ENCODE measurements around the gene FADS2.

FADS2 gene

DNA sequence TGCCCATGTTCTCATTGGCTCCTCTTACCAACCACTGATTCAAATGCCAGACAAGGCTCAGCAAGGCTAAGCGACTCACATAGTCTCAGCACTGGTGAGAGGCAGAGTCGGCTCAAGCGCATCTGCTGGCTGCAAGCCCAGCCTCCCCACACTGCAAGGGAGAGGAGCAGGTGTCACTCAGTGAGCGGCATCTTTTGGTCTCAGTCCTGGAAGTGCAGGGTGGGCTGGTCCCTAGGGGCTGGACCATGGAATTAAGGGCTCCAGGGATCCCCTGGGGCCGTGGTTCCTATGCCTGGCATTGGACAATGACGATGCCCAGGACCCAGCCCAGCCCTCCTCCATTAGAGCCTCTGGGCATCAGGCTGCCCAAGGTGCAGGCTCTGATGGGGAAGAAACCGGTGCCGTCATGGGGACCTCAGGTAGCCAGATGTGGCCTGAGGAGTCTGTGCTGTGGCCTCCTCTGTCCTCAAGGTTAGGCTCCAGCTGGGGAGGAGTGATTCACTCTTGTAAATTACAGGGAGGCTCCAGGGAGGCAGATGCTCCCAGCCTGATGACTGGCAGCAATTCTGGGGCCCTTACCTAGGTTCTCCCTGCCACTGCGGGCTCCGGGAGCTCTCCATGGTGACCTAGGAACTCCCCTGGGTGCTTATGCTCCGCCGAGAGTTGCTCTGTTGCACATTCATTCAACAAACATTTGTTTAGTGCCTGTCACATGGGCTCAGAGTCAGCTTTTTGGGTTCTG, 28.0 kb downstream of the FADS2 start:
- peaks cover 29% of the 10 kb centered on the region for H3K27me3 ChIP-seq (replicated peaks; ENCODE audit: insufficient read depth, low read length)

DNA sequence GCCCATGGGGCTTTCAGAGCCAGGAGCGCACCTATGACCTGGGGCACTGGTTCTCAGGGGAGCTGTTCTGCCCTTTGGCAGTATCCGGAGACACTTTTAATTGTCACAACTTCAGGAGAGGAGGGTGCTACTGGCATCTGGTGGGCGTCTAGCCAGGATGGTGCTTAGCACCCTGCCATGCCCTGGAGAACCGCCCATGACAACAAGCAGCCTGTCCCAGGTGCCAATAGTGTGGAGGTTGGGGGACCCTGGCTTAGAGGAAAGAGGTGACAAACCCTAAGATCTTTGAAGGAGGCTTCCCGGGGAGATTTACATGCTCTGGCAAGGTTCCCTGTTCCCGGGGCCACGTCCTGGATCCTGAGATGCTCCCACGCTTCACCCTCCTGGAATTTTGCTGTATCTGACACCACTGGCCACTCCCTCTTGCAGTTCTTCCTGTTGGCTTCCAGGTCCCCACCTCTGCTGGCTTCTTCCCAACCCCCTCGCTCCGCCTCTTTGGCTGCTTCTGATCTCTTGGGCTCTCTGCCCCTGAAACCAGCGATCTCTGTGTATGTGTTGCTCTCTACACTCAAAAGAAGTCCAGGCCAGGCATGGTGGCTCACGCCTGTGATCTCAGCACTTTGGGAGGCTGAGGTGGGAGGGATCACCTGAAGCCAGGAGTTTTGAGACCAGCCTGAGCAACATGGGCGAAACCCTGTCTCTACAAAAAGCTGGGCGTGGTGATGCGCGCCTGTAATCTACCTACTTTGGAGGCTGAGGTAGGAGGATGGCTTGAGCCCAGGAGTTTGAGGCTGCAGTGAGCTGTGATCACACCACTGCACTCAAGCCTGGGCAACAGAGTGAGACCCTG, 32.2 kb downstream of the FADS2 start:
- Histone ChIP-seq H3K9me2 (replicated peaks; ENCODE audit: insufficient read depth, low read length) (no peaks in the 10 kb centered on the region), H3K4me3 (ENCODE audit: low read length) (no peak overlapping the region), H3K9ac (ENCODE audit: low read length) (no peak overlapping the region), H3F3A (ENCODE audit: insufficient read depth, low read length) (no peaks in the 10 kb centered on the region), H3K9me3 (replicated peaks; ENCODE audit: insufficient read depth, low read length) (no peaks in the 10 kb centered on the region), H3K27me3 (replicated peaks; ENCODE audit: insufficient read depth, low read length) (peaks cover 16% of the 10 kb centered on the region), H3K4me2 (ENCODE audit: low read depth, low read length) (no peak overlapping the region), H3K27ac (ENCODE audit: low read length) (no peak overlapping the region), H3K4me1 (ENCODE audit: low read length) (no peaks in the 10 kb centered on the region), H3K79me2 (ENCODE audit: low read length) (no peaks in the 10 kb centered on the region), H2AFZ (ENCODE audit: low read length) (no peak overlapping the region), H4K20me1 (ENCODE audit: insufficient read depth, low read length) (no peaks in the 10 kb centered on the region), H3K36me3 (replicated peaks; ENCODE audit: insufficient read depth, low read length) (no peaks in the 10 kb centered on the region)
- DNase-seq = no peak
- TF ChIP-seq EZH2phosphoT487 (IDR thresholded peaks at IDR 0.05; ENCODE audit: low read length) (no peak), EZH2 (optimal IDR thresholded peaks at IDR 0.05; ENCODE audit: low read depth, low read length) (no peak)
- TF ChIP-seq, protein P1, sequence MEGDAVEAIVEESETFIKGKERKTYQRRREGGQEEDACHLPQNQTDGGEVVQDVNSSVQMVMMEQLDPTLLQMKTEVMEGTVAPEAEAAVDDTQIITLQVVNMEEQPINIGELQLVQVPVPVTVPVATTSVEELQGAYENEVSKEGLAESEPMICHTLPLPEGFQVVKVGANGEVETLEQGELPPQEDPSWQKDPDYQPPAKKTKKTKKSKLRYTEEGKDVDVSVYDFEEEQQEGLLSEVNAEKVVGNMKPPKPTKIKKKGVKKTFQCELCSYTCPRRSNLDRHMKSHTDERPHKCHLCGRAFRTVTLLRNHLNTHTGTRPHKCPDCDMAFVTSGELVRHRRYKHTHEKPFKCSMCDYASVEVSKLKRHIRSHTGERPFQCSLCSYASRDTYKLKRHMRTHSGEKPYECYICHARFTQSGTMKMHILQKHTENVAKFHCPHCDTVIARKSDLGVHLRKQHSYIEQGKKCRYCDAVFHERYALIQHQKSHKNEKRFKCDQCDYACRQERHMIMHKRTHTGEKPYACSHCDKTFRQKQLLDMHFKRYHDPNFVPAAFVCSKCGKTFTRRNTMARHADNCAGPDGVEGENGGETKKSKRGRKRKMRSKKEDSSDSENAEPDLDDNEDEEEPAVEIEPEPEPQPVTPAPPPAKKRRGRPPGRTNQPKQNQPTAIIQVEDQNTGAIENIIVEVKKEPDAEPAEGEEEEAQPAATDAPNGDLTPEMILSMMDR (IDR thresholded peaks at IDR 0.05; ENCODE audit: low read length) = no peak

More for the DNA sequence above, 28.0 kb downstream of the FADS2 start:
- Histone ChIP-seq H3K4me3 (ENCODE audit: low read length) (no peak overlapping the region), H3K79me2 (ENCODE audit: low read length) (no peaks in the 10 kb centered on the region), H2AFZ (ENCODE audit: low read length) (no peak overlapping the region), H3K9me2 (replicated peaks; ENCODE audit: insufficient read depth, low read length) (no peaks in the 10 kb centered on the region), H3K9me3 (replicated peaks; ENCODE audit: insufficient read depth, low read length) (no peaks in the 10 kb centered on the region), H3K9ac (ENCODE audit: low read length) (no peak overlapping the region), H3K4me2 (ENCODE audit: low read depth, low read length) (no peak overlapping the region), H4K20me1 (ENCODE audit: insufficient read depth, low read length) (no peaks in the 10 kb centered on the region), H3K4me1 (ENCODE audit: low read length) (no peaks in the 10 kb centered on the region), H3K27ac (ENCODE audit: low read length) (no peak overlapping the region), H3K36me3 (replicated peaks; ENCODE audit: insufficient read depth, low read length) (no peaks in the 10 kb centered on the region), H3F3A (ENCODE audit: insufficient read depth, low read length) (no peaks in the 10 kb centered on the region)
- no peak for DNase-seq
- TF ChIP-seq EZH2 (optimal IDR thresholded peaks at IDR 0.05; ENCODE audit: low read depth, low read length) (no peak), EZH2phosphoT487 (IDR thresholded peaks at IDR 0.05; ENCODE audit: low read length) (no peak)
- TF ChIP-seq, protein P1 (IDR thresholded peaks at IDR 0.05; ENCODE audit: low read length) = no peak

DNA sequence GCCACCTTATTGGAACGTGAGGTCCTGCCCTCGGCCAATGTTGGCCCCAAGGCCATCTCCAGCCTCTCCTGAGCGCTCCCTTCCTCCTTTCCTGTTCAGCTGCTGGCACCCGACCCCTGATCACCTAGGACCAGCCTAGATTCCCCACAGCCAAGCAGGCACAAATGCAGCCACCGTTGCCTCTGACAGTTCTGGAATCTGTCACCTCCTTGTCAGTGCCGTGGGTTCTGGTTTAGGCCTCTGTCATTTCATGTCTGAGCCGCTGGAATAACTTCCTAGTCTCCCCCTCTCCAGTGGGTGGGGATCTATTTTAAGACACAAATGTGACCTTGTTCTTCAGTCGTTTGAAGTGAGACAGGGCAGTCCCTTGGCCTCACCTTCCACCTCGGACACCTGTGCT, 33.5 kb downstream of the FADS2 start:
- H3K27ac ChIP-seq (ENCODE audit: low read length) = no peak overlapping the region
- no peaks in the 10 kb centered on the region for H4K20me1 ChIP-seq (ENCODE audit: insufficient read depth, low read length)
- no peaks in the 10 kb centered on the region for H3K4me1 ChIP-seq (ENCODE audit: low read length)

More for the DNA sequence above, 33.5 kb downstream of the FADS2 start:
- H3K4me3 ChIP-seq (ENCODE audit: low read length) = no peak overlapping the region
- peaks cover 15% of the 10 kb centered on the region for H3K27me3 ChIP-seq (replicated peaks; ENCODE audit: insufficient read depth, low read length)
- H3K9me3 ChIP-seq (replicated peaks; ENCODE audit: insufficient read depth, low read length) = no peaks in the 10 kb centered on the region
- no peak overlapping the region for H3K4me2 ChIP-seq (ENCODE audit: low read depth, low read length)
- TF ChIP-seq EZH2 (optimal IDR thresholded peaks at IDR 0.05; ENCODE audit: low read depth, low read length) (no peak), EZH2phosphoT487 (IDR thresholded peaks at IDR 0.05; ENCODE audit: low read length) (no peak)
- TF ChIP-seq, protein P1 (IDR thresholded peaks at IDR 0.05; ENCODE audit: low read length) = no peak
- no peak overlapping the region for H2AFZ ChIP-seq (ENCODE audit: low read length)
- H3F3A ChIP-seq (ENCODE audit: insufficient read depth, low read length) = no peaks in the 10 kb centered on the region
- DNase-seq = no peak
- H3K36me3 ChIP-seq (replicated peaks; ENCODE audit: insufficient read depth, low read length) = no peaks in the 10 kb centered on the region
- H3K9ac ChIP-seq (ENCODE audit: low read length) = no peak overlapping the region
- H3K9me2 ChIP-seq (replicated peaks; ENCODE audit: insufficient read depth, low read length) = no peaks in the 10 kb centered on the region
- no peaks in the 10 kb centered on the region for H3K79me2 ChIP-seq (ENCODE audit: low read length)
